ENCODE results near the gene CSKMT.
"Not testable (repeated sequence)": the region's sequence is repeated elsewhere in the genome, so short reads cannot be mapped to it uniquely, and the experiment has no call there.

The CSKMT gene

DNA sequence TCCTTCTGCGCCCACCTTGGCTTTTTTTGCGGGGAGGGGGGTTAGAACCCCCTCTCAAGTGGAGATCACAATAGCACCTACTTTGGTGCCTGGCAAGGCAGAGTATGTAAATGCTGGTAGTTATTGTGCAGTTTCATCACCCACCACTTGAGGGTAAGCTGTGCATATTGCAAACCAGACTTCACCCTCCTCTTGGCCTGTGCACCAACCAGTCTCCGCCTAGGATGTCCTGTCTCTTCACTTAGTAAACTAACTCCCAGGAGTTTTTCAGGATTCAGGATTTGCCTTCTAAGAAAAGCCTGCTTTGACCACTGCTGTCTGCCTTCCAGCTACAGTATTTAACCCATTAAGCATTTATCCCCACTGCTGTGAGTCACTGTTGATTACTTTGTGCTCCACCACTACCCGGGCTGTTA is 15.7 kb downstream of the CSKMT start:
- no peak overlapping the region for H3K4me3 ChIP-seq (ENCODE audit: low read length)
- DNase-seq (ENCODE audit: low read depth, low spot score): peak; percentile 82

DNA sequence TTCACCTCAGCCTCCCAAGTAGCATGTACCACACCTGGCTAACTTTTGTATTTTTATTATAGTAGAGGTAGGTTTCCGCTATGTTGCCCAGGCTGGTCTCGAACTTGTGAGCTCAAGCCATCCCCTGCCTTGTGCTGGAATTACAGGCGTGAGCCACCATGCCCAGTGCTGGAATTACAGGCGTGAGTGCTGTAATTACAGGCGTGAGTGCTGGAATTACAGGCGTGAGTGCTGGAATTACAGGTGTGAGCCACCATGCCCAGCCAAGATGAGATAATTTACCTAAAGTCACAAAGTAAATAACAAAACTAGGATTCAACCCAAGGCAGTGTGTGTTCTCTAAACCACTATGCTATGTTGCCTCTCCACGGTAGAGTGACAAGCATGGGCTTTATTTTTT is 17.4 kb downstream of the CSKMT start:
- H3K4me3 ChIP-seq (ENCODE audit: low read length): no peak overlapping the region
- DNase-seq (ENCODE audit: low read depth, low spot score): no peak

GRCh38 chr11:62687508-62688396 is 22.6 kb downstream of the CSKMT start:
- DNase-seq (ENCODE audit: low read depth, low spot score): no peak
- no peak overlapping the region for H3K4me3 ChIP-seq (ENCODE audit: low read length)

DNA sequence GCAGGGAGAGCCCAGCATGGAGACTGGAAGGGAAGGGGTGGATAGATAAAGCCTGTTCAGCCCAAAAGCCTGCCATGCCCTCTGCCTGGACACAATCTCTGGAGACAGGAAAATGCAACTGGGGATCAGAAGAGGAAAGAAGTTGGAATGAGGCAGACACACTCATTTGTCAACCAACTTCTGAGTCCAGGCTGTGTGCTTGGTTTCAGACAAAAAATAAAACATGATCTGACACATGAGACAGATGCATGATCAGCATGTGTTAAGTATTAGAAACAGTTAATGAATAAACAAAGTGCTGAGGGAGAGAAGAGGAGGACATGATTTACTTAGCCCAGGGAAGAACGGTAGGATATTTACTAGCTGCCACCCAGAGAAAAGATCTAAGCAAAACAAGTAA is 23.4 kb downstream of the CSKMT start:
- H3K4me3 ChIP-seq (ENCODE audit: low read length): no peak overlapping the region
- DNase-seq (ENCODE audit: low read depth, low spot score): no peak

DNA sequence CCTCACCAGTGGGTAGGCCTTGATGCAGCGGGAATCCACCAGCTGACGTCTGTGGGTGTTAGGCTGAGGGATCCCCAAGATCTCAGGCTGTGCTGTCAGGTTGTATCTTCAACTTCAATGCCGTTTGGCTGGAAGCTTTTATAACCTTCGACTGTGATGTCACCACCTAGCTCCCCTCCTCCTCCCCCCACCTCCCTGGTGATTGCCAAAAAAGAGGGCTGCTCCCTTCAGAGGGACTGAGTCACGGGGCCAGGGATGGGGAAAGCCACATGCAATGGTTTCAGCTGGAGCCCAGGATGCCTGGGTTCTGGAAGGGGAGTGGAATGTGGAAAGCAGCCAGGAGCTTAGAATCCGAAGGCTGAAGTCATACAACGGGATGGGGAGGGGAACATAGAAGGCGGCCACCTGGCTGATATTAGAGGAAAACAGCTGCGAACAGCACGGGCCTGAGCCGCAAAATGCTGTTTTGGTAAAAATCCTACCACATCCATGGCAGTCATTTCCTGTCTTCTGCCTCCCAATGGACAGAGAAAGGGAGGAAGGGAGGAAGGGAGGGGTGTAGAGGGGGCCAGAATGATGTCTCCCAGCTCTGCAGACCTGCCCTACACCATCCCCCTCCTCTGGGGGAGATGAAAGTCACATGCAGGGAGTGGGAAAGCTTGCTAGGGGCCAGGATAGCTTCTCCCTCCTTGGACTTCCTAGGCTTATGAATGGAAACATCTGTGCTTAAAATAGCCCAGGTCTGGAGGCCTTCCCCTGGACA is 24.5 kb downstream of the CSKMT start, which contains the start of gene LRRN4CL:
TSS of gene LRRN4CL (minus strand) at position 110 of the 763 bp plus-strand sequence. CDS start 1,022 bp downstream, outside the sequence.
- DNase-seq (ENCODE audit: low read depth, low spot score): no peak

GRCh38 chr11:62693624-62694023 is 28.5 kb downstream of the CSKMT start:
- not testable (repeated sequence) for DNase-seq (ENCODE audit: low read depth, low spot score); H3K4me3 ChIP-seq (ENCODE audit: low read length)

More for the DNA sequence above, 24.5 kb downstream of the CSKMT start, which contains the start of gene LRRN4CL:
- no peak within 1 kb of the TSS for H3K4me3 ChIP-seq (ENCODE audit: low read length)

GRCh38 chr11:62694455-62695167 is 29.5 kb downstream of the CSKMT start:
- DNase-seq (ENCODE audit: low read depth, low spot score): peak; percentile 63
- H3K4me3 ChIP-seq (ENCODE audit: low read length): no peak overlapping the region

DNA sequence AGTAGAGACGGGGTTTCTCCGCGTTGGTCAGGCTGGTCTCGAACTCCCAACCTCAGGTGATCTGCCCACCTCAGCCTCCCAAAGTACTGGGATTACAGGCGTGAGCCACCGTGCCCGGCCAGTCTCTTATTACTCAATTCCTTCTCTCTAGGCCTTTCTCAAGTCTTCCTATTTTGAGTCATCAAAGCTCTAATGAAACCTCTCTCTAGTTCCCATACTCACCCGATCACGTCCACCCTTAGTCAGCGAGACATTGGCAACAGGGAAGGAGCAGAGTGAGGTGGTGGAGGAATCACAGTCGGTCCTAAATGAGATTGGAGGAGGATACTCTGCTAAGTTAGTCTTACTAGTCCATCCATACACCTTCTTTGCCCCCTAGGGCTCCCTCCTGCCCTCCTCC is 37.1 kb downstream of the CSKMT start:
- no peak for DNase-seq (ENCODE audit: low read depth, low spot score)

GRCh38 chr11:62703921-62704320 is 38.8 kb downstream of the CSKMT start:
- not testable (repeated sequence) for H3K4me3 ChIP-seq (ENCODE audit: low read length); DNase-seq (ENCODE audit: low read depth, low spot score)

More for the DNA sequence above, 37.1 kb downstream of the CSKMT start:
- no peak overlapping the region for H3K4me3 ChIP-seq (ENCODE audit: low read length)

- no peak for DNase-seq (ENCODE audit: low read depth, low spot score)
- peak overlapping the region; percentile 89 for H3K4me3 ChIP-seq (ENCODE audit: low read length)
Measured at GRCh38 chr11:62705413-62705812, 40.3 kb downstream of the CSKMT start.

GRCh38 chr11:62705880-62706849 is 41.1 kb downstream of the CSKMT start:
- DNase-seq (ENCODE audit: low read depth, low spot score): peak; percentile 91

GRCh38 chr11:62706850-62707247 is 41.7 kb downstream of the CSKMT start:
- H3K4me3 ChIP-seq (ENCODE audit: low read length): no peak overlapping the region
- DNase-seq (ENCODE audit: low read depth, low spot score): no peak

More at GRCh38 chr11:62705880-62706849, 41.1 kb downstream of the CSKMT start:
- H3K4me3 ChIP-seq (ENCODE audit: low read length): peak overlapping the region; percentile 89

- peak within 1 kb of the TSS; percentile 79 for H3K4me3 ChIP-seq (ENCODE audit: low read length)
- DNase-seq (ENCODE audit: low read depth, low spot score): peak; percentile 33
Measured at GRCh38 chr11:62707277-62707861, 42.3 kb downstream of the CSKMT start, which contains the start of the genes BSCL2 and GNG3. Gene BSCL2 (minus strand): TSS chr11:62707424. CDS start chr11:62707195, 229 bp downstream. Gene GNG3 (plus strand): TSS chr11:62707676. CDS start chr11:62708296, 620 bp downstream.

- H3K4me3 ChIP-seq (ENCODE audit: low read length): peak overlapping the region; percentile 79
- no peak for DNase-seq (ENCODE audit: low read depth, low spot score)
Measured at GRCh38 chr11:62708392-62708791, 43.3 kb downstream of the CSKMT start.

- DNase-seq (ENCODE audit: low read depth, low spot score): no peak
- peak overlapping the region; percentile 79 for H3K4me3 ChIP-seq (ENCODE audit: low read length)
Measured at GRCh38 chr11:62708793-62709192, 43.7 kb downstream of the CSKMT start.

DNA sequence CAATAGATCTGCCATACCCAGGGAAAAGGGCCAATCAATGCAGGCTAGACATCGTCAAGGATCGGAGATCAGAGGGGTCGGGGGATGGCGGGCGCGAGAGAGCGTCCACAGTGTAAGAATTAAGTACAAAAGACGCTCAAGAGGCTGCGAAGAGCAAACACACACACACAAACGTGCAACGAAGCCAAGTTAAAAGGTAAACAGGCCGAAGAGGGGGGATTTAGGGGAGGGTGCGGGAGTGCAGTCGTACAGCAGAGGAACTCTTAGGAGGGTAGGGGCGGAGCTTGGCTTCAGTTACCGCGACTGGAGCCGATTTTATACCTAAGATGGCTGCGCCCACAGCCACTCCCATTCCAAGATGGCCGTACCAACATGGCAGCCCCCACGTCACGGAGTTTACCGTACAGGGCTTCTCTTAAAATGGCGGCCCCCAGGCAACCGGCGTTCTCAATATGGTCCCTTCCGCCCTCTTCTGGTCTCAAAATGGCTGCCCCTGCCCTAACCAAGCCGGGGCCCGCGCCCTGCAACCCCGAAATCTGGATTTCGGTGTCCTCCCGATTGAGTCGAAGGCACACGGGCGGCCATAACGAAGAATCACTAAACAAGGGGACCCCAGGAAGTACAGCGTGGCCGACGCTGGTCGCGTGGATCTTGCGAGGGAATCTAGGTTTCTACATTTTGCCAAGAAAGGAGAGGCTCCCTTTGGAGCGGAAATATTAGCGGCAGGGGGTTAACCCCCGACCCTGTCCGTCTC is 44.3 kb downstream of the CSKMT start:
- DNase-seq (ENCODE audit: low read depth, low spot score): peak; percentile 98
- H3K4me3 ChIP-seq (ENCODE audit: low read length): peak overlapping the region; percentile 79

GRCh38 chr11:62710001-62710345 is 44.9 kb downstream of the CSKMT start:
- peak overlapping the region; percentile 79 for H3K4me3 ChIP-seq (ENCODE audit: low read length)
- no peak for DNase-seq (ENCODE audit: low read depth, low spot score)
